ENCODE data around the gene DMBT1. TPM values are rescaled to one million over a fixed set of nuclear protein-coding genes. Genes with fewer than 3 reads are reported as not detected.

Gene DMBT1
- total RNA-seq, 1 donor from 2014 or later: 0.24 TPM

DNA sequence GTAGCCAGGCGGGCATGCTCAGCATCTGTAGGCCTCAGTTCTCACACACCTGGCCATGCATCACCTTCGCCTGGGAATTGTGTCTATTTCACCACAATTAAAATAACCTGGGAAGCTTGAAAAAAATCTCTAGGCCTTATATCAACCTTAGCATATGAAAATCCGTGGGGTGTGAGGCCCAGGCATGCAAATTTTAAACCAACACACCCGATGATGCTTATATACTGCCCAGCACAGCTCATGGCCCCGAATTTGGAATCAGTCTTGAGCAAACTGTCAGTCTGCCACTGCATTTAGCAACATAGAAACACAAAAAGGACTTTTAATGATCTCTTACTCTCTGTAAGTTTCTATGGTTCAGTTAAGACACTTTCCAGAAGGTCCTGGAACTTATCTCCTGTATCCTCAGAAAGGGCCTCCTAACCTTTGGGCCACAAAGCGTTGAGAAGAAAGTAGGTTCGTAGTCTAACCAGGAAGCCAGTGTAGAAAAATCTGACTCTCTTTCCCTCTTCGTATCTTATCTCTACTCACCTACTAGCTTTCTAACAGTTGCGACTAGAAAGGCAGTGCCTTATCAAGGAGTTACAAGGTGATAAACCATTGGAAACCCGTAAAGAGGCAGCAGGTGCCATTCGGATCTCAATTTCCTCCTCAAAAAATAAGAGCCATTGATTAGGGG lies 12.0 kb upstream of the DMBT1 start:
- DNase-seq (ENCODE audit: low spot score): no peak

- DNase-seq (ENCODE audit: low spot score): no peak
These were observed 10.9 kb upstream of the DMBT1 start for GRCh38 chr10:122549636-122550035.

DNA sequence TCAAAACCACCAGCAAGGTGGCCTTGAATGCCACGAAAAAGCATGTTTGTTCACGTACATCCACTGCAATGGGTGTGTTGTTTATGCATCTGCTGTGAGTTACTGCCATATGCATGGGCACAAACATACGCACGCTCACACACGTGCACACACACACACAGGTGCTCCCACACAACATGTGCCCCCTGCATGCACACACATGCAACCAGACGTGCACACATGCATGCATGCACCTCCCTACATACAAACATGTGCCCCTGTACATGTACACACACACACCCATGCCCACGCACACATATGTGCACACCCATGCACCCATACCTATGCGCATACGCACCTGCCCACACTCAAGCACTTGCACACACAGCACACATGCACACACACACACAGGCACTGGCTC lies 10.1 kb upstream of the DMBT1 start:
- DNase-seq (ENCODE audit: low spot score): no peak

DNA sequence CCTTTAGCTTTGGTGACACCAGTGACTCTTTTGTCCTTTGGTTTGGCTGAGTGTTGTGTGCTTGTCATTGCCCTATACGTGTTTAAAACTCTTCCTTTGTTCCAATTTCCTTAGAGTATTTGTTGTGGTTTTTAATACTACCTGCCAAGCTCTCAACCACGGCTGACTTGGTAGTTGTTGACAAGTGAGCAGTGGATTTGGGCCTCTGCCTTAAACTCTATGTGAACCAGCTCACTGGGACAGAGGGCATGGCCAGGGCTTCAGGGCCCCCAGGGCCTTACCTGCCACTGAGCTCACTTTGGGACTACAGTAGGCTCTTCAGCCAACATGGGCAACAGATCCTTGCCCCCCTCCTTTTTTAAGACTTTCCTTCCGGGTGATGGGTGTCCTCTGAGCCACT lies 9.6 kb upstream of the DMBT1 start:
- DNase-seq (ENCODE audit: low spot score): no peak

DNA sequence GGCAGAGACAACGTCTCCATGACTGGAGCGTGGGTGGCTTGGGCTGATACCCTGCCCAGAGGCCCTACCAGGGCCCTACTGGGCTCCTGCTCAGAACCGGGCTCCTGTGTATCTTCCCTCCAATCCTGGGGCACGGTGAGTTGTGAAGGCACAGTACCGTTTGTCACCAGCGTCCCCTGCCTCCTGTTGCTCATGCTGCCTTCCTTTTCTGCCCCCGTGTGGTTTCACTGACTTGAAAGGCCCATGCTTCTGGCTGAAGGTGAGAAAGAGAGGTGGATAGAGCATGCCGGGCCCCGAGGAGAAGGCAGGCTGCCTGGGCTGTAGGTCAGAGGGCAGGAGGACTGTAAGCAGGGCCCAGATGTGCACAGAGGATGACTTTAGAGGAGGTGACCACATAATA lies 9.1 kb upstream of the DMBT1 start:
- DNase-seq (ENCODE audit: low spot score): no peak

- no peak for DNase-seq (ENCODE audit: low spot score)
These were observed 7.2 kb upstream of the DMBT1 start for GRCh38 chr10:122553341-122553740.

- no peak for DNase-seq (ENCODE audit: low spot score)
These were observed 6.2 kb upstream of the DMBT1 start for GRCh38 chr10:122554131-122555036.

GRCh38 chr10:122555442-122555841 lies 5.1 kb upstream of the DMBT1 start:
- DNase-seq (ENCODE audit: low spot score): no peak

DNA sequence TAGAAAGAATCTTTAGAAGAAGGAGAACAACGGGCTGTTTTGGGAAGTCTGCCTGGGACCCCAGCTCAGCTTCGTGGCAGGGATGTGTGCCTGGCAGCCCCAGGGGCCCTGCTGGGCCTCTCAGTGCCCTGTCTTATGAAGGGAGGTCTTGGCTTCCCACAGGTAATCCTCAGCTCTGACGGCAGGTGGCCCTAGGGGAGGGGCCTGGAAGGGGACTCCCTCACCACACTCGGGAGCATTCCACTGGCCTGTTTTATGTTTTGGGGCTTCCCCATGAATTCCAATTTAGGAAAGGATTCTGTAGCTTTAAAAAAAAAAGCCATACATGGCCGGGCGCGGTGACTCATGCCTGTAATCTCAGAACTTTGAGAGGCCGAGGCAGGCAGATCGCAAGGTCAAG lies 3.0 kb upstream of the DMBT1 start:
- no peak for DNase-seq (ENCODE audit: low spot score)

DNA sequence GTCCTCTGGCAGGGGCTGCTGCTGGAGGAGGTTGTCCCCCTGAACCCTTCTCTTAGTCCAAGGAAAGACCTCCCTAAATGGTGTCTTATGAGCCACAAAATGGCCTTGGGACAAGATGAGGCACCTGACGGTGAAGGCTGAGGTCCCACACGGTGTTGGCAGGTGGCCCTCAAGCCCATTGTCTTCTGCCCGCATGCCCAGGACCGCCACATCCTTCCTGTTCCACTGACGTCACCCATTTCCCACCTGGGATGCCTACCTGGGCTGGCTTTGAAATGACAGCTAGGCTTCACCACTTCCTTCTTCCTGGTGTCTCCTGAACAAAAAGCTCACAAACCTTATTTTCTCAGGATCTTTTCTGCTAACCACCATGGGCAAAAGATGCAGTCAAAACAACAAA lies 2.1 kb upstream of the DMBT1 start:
- DNase-seq (ENCODE audit: low spot score): no peak

DNA sequence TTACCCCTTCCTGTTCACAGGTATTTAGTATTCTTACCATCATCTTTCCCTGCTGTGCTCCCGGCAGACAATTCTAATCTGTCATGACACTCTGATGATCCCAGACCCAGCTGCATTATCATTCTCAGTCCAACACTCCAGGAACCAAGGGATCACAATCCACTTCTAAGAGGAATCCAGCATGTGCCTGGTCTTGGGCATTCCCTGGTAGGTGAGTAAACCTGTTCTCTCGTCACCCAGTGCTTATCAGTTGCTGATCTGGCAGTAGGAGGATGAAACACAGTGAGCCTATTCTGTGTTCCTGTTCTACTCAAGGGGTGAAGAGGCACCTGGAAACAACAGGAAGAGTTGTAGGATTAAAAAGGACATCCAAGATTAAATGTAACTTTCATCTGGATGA lies 1.3 kb upstream of the DMBT1 start:
- no peak for DNase-seq (ENCODE audit: low spot score)

DNA sequence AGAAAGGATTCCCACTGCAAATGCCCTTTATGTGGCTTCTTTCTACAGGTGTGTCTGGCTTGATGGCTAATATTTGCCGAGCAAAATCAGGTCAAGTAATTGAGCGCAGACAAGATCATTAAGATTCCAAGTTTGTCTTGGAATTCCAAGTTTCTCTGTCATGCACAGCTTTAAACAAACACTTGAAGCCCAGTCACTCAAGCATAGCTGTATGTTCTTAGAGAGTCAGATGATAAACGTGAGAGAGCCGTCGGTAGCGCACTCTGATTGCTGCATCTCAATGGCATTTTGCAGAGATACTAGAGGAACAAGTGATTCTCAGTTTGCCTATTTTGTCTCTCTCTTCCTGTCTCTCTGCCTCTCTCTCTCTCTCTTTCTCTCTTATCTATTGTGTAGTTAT lies 658 bp downstream of the DMBT1 start:
- DNase-seq (ENCODE audit: low spot score): no peak

- DNase-seq (ENCODE audit: low spot score): no peak
These were observed 1.2 kb downstream of the DMBT1 start for GRCh38 chr10:122561792-122562191.

GRCh38 chr10:122564980-122565379 lies 4.4 kb downstream of the DMBT1 start:
- DNase-seq (ENCODE audit: low spot score): no peak

- DNase-seq (ENCODE audit: low spot score): peak; percentile 86
These were observed 5.2 kb downstream of the DMBT1 start for GRCh38 chr10:122565766-122566206.

GRCh38 chr10:122566632-122567031 lies 6.1 kb downstream of the DMBT1 start:
- DNase-seq (ENCODE audit: low spot score): no peak

- no peak for DNase-seq (ENCODE audit: low spot score)
These were observed 6.6 kb downstream of the DMBT1 start for GRCh38 chr10:122567056-122567660.

DNA sequence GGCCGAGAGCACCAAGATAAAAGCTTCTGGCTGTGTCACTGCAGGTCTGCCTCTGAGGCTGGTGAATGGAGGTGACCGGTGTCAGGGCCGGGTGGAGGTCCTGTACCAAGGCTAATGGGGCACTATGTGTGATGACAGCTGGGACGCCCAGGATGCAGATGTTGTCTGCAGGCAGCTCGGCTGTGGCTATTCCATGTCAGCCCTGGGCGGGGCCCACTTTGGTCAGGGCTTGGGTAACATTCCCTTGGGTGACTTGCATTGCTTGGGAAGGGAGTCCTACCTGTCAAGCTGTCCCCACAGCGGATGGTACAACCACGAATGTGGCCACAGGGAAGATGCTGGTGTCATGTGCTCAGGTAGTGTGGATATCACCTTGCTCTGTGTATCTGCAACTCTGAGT lies 8.0 kb downstream of the DMBT1 start:
- DNase-seq (ENCODE audit: low spot score): no peak

DNA sequence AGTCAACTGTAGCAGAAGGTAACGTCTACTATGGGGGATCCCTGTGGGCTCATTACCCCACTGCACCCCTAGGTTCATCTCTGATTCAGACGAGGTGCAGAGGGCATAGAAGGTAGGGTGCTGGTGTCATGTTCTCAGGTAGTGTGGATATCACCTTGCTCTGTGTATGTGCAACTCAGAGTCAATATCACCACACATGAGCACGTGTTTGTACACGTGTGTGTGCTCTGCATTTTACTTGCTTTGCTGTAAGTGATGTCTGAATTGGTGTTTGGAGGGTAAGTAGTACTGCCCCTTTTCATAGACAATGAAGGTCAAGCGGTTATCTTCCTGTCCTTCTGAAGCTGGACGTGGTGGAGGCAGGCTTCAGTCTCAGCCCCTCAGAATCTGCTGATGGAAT lies 10.4 kb downstream of the DMBT1 start:
- DNase-seq (ENCODE audit: low spot score): no peak

DNA sequence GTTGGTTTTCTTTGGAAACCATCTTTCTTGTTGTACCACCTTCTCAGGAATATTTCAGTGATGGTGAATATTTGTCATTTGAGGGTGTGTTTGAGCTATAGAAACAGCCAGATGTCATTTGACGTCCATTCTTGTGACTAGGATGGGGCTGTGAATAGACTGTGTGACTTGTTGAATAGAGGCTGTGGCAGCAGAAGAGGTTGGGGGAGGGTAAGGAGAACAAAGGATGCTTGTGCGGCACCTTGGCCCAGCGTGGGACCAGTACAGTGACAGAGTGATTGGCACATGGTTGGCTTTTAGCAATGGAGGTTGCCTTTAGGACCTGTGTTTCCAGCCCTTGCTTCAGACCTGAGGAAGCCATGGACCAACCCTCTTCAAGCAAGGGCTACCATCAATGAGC lies 11.3 kb downstream of the DMBT1 start:
- no peak for DNase-seq (ENCODE audit: low spot score)

GRCh38 chr10:122575776-122576175 lies 15.2 kb downstream of the DMBT1 start:
- DNase-seq (ENCODE audit: low spot score): no peak

GRCh38 chr10:122576291-122576690 lies 15.7 kb downstream of the DMBT1 start:
- DNase-seq (ENCODE audit: low spot score): no peak
